K562 (cell line): ENCODE data around the gene ZGLP1. TPM values are rescaled to one million over a fixed set of nuclear protein-coding genes. Genes with fewer than 3 reads are reported as not detected.

Experiments used
- CTBP1 ChIP-seq: fragments of 450-650 bp; IDR thresholded peaks from 2 replicates; pipeline ENCODE4 v1.6.1; 2016; ENCODE audit warnings: borderline replicate concordance
- FOXA1 ChIP-seq: fragments of 450-650 bp; IDR thresholded peaks from 2 replicates; pipeline ENCODE4 v1.6.1; 2016; ENCODE audit warnings: mild to moderate bottlenecking, borderline replicate concordance
- GTF2A2 ChIP-seq: IDR thresholded peaks from 2 replicates; pipeline ENCODE4 v1.6.1; 2016; ENCODE audit warnings: mild to moderate bottlenecking, missing genetic modification characterization, missing compliant biosample characterization
- L3MBTL2 ChIP-seq: fragments of 450-650 bp; IDR thresholded peaks from 2 replicates; pipeline ENCODE4 v1.6.1; 2016; ENCODE audit warnings: mild to moderate bottlenecking, moderate library complexity
- NFATC3 ChIP-seq: fragments of 450-650 bp; IDR thresholded peaks from 2 replicates; pipeline ENCODE4 v1.6.1; 2017; ENCODE audit warnings: mild to moderate bottlenecking
- RUNX1 ChIP-seq: sonication (generic); IDR thresholded peaks from 2 replicates; pipeline ENCODE4 v1.6.1; 2016; ENCODE audit warnings: antibody characterized with exemption, low read depth
- SMARCA4 ChIP-seq: fragments of 450-650 bp; IDR thresholded peaks from 2 replicates; pipeline ENCODE4 v1.6.1; 2016
- SMARCC2 ChIP-seq: fragments of 450-650 bp; IDR thresholded peaks from 2 replicates; pipeline ENCODE4 v1.6.1; 2017; ENCODE audit warnings: antibody characterized with exemption, moderate library complexity, mild to moderate bottlenecking, low read depth
- polyA plus RNA-seq, 8 experiments: library from polyadenylated mRNA; depleted of rRNA in 4 of 8; stranded (reverse) in 5 of 8; unstranded in 3 of 8; fragments of >200 nt; fragmentation: Nextera tagmentation in 2 of 8; fragmentation: Illumina TruSeq in 1 of 8; extraction: Ambion mirVana in 2 of 8; extraction: Trizol in 1 of 8; gene quantifications; 2 replicates each; pipeline versions ENCODE4 v1.2.1 to v1.2.3, GENCODE V29; 2011 to 2014; ENCODE audit warnings: inconsistent platforms in 1 of 8, missing spikeins in 1 of 8
- total RNA-seq, 7 experiments: library from RNA; depleted of rRNA in 6 of 7; stranded (reverse); fragments of >200 nt in 6 of 7; fragmentation: Illumina TruSeq in 2 of 7; extraction: Trizol in 2 of 7; gene quantifications; 2 replicates each; pipeline versions ENCODE4 v1.2.1 to v1.2.3, GENCODE V29; 2011 to 2021; ENCODE audit warnings: low replicate concordance in 1 of 7
- TF ChIP-seq, protein P1 (sequence below): fragments of 250-450 bp; sonication (Bioruptor Pico); IDR thresholded peaks from 2 replicates; pipeline ENCODE4 v1.5.0; 2020; ENCODE audit warnings: mild to moderate bottlenecking
- TF ChIP-seq, protein P2 (sequence below): fragments of 200-600 bp; sonication (generic); IDR thresholded peaks from one replicate; pipeline ENCODE4 v1.6.1; 2012; ENCODE audit warnings: mild to moderate bottlenecking, low read depth, low read length, inconsistent platforms
- TF ChIP-seq, protein P3 (sequence below), 2 experiments: fragments of 150-350 bp in 1 of 2; IDR thresholded peaks; 2 replicates each; pipeline ENCODE4 v1.6.1; 2012 to 2016; ENCODE audit warnings: low read depth in 2 of 2, low read length in 2 of 2, mild to moderate bottlenecking in 1 of 2, moderate library complexity in 1 of 2

The ZGLP1 gene
- total and polyA plus RNA-seq, 9 of the 15 experiments (the other 6 are each of a cell fraction or from before 2014, with no cell fraction given) = 0.24 to 4.5 (median 2.2) TPM

DNA sequence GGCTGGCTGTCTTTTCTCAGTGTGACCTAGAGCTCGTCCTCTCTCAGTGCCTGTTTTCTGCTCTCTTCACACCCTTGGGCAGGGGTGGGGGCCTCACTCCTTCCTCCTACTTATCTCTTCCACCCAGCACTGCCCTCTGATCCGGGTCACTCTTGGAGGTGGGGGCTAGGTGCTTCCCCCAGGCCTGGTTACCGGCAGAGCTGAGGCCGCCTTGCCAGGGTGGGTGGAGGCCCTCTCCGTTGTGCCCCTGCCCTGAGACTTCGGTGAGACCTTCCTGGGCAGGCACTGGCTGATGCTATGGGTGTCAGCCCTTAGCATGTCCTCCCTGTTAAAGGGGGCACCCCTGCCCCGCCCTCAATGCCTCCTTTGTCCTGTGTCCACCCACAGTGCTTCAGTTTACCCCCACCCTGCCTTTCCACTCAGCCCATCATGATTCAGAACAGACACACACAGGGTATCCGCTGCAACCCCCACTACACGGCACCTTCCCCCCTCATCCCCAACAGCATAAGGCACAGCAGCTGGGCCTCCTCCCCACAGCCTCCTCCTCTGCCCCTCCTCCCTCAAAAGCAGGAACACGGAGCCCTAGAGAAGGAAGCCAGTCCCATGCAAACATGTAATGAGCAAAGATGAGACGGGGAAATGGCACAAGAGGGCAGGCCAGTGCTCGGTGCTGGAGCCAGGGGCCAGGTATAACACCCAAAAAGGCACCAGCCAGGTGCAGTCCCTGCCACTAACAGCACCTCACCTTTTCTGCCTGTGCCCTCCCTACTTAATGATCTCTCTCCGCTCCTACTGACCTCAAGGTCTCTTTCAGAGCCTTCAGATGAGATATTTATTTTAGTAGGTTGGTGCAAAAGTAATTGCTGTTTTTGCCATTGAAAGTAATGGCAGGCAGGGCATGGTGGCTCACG, 9.8 kb downstream of the ZGLP1 start (continued):
- 0 out of 2 replicates have a peak, but pooled peaks have one; percentile 31 for TF ChIP-seq RUNX1
- peak; percentile 92 for TF ChIP-seq SMARCA4
- TF ChIP-seq CTBP1 = peak; percentile 88; the same call in 1 of the 2 replicates
- no peak for TF ChIP-seq NFATC3
- peak; percentile 88 for TF ChIP-seq L3MBTL2
- peak; percentile 62; the same call in 1 of the 2 replicates for TF ChIP-seq SMARCC2
- TF ChIP-seq, protein P1, sequence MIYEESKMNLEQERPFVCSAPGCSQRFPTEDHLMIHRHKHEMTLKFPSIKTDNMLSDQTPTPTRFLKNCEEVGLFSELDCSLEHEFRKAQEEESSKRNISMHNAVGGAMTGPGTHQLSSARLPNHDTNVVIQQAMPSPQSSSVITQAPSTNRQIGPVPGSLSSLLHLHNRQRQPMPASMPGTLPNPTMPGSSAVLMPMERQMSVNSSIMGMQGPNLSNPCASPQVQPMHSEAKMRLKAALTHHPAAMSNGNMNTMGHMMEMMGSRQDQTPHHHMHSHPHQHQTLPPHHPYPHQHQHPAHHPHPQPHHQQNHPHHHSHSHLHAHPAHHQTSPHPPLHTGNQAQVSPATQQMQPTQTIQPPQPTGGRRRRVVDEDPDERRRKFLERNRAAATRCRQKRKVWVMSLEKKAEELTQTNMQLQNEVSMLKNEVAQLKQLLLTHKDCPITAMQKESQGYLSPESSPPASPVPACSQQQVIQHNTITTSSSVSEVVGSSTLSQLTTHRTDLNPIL (CRISPR knock-in tag) = no peak
- TF ChIP-seq, protein P2, sequence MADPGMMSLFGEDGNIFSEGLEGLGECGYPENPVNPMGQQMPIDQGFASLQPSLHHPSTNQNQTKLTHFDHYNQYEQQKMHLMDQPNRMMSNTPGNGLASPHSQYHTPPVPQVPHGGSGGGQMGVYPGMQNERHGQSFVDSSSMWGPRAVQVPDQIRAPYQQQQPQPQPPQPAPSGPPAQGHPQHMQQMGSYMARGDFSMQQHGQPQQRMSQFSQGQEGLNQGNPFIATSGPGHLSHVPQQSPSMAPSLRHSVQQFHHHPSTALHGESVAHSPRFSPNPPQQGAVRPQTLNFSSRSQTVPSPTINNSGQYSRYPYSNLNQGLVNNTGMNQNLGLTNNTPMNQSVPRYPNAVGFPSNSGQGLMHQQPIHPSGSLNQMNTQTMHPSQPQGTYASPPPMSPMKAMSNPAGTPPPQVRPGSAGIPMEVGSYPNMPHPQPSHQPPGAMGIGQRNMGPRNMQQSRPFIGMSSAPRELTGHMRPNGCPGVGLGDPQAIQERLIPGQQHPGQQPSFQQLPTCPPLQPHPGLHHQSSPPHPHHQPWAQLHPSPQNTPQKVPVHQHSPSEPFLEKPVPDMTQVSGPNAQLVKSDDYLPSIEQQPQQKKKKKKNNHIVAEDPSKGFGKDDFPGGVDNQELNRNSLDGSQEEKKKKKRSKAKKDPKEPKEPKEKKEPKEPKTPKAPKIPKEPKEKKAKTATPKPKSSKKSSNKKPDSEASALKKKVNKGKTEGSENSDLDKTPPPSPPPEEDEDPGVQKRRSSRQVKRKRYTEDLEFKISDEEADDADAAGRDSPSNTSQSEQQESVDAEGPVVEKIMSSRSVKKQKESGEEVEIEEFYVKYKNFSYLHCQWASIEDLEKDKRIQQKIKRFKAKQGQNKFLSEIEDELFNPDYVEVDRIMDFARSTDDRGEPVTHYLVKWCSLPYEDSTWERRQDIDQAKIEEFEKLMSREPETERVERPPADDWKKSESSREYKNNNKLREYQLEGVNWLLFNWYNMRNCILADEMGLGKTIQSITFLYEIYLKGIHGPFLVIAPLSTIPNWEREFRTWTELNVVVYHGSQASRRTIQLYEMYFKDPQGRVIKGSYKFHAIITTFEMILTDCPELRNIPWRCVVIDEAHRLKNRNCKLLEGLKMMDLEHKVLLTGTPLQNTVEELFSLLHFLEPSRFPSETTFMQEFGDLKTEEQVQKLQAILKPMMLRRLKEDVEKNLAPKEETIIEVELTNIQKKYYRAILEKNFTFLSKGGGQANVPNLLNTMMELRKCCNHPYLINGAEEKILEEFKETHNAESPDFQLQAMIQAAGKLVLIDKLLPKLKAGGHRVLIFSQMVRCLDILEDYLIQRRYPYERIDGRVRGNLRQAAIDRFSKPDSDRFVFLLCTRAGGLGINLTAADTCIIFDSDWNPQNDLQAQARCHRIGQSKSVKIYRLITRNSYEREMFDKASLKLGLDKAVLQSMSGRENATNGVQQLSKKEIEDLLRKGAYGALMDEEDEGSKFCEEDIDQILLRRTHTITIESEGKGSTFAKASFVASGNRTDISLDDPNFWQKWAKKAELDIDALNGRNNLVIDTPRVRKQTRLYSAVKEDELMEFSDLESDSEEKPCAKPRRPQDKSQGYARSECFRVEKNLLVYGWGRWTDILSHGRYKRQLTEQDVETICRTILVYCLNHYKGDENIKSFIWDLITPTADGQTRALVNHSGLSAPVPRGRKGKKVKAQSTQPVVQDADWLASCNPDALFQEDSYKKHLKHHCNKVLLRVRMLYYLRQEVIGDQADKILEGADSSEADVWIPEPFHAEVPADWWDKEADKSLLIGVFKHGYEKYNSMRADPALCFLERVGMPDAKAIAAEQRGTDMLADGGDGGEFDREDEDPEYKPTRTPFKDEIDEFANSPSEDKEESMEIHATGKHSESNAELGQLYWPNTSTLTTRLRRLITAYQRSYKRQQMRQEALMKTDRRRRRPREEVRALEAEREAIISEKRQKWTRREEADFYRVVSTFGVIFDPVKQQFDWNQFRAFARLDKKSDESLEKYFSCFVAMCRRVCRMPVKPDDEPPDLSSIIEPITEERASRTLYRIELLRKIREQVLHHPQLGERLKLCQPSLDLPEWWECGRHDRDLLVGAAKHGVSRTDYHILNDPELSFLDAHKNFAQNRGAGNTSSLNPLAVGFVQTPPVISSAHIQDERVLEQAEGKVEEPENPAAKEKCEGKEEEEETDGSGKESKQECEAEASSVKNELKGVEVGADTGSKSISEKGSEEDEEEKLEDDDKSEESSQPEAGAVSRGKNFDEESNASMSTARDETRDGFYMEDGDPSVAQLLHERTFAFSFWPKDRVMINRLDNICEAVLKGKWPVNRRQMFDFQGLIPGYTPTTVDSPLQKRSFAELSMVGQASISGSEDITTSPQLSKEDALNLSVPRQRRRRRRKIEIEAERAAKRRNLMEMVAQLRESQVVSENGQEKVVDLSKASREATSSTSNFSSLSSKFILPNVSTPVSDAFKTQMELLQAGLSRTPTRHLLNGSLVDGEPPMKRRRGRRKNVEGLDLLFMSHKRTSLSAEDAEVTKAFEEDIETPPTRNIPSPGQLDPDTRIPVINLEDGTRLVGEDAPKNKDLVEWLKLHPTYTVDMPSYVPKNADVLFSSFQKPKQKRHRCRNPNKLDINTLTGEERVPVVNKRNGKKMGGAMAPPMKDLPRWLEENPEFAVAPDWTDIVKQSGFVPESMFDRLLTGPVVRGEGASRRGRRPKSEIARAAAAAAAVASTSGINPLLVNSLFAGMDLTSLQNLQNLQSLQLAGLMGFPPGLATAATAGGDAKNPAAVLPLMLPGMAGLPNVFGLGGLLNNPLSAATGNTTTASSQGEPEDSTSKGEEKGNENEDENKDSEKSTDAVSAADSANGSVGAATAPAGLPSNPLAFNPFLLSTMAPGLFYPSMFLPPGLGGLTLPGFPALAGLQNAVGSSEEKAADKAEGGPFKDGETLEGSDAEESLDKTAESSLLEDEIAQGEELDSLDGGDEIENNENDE = no peak
- no peak for TF ChIP-seq FOXA1
- TF ChIP-seq GTF2A2 (tag) = no peak
- TF ChIP-seq, protein P3, sequence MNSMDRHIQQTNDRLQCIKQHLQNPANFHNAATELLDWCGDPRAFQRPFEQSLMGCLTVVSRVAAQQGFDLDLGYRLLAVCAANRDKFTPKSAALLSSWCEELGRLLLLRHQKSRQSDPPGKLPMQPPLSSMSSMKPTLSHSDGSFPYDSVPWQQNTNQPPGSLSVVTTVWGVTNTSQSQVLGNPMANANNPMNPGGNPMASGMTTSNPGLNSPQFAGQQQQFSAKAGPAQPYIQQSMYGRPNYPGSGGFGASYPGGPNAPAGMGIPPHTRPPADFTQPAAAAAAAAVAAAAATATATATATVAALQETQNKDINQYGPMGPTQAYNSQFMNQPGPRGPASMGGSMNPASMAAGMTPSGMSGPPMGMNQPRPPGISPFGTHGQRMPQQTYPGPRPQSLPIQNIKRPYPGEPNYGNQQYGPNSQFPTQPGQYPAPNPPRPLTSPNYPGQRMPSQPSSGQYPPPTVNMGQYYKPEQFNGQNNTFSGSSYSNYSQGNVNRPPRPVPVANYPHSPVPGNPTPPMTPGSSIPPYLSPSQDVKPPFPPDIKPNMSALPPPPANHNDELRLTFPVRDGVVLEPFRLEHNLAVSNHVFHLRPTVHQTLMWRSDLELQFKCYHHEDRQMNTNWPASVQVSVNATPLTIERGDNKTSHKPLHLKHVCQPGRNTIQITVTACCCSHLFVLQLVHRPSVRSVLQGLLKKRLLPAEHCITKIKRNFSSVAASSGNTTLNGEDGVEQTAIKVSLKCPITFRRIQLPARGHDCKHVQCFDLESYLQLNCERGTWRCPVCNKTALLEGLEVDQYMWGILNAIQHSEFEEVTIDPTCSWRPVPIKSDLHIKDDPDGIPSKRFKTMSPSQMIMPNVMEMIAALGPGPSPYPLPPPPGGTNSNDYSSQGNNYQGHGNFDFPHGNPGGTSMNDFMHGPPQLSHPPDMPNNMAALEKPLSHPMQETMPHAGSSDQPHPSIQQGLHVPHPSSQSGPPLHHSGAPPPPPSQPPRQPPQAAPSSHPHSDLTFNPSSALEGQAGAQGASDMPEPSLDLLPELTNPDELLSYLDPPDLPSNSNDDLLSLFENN (IDR thresholded peaks at IDR 0.05; ENCODE audit: low read depth in 2 of 2, low read length in 2 of 2) = peak in 1 of 2 experiments; percentile 78; a peak in 2 of 4 replicates
